Measurements from ENCODE around the gene CCDC150.
A peak's percentile ranks its signal among the peaks of the same experiment; 100 is the strongest.
"Not testable (repeated sequence)": the region's sequence is repeated elsewhere in the genome, so short reads cannot be mapped to it uniquely, and the experiment has no call there.

CCDC150 gene

GRCh38 chr2:196718419-196719109, 79.0 kb downstream of the CCDC150 start:
- DNase-seq, result no peak

GRCh38 chr2:196719110-196719872, 79.8 kb downstream of the CCDC150 start:
- DNase-seq, result no peak

GRCh38 chr2:196723571-196723970, 84.1 kb downstream of the CCDC150 start:
- DNase-seq, result no peak

- no peak for DNase-seq
Observed at GRCh38 chr2:196725218-196725617, 85.7 kb downstream of the CCDC150 start.

GRCh38 chr2:196725882-196726281, 86.4 kb downstream of the CCDC150 start:
- no peak for DNase-seq

- DNase-seq, result no peak
Observed at GRCh38 chr2:196729418-196729817, 89.9 kb downstream of the CCDC150 start.

- not testable (repeated sequence) for DNase-seq
Observed at GRCh38 chr2:196736646-196737045, 97.1 kb downstream of the CCDC150 start.

- no peak for DNase-seq
Observed at GRCh38 chr2:196737046-196737445, 97.5 kb downstream of the CCDC150 start.

- no peak for DNase-seq
Observed at GRCh38 chr2:196739031-196739430, 99.5 kb downstream of the CCDC150 start.

GRCh38 chr2:196742216-196742615, 102.7 kb downstream of the CCDC150 start:
- DNase-seq, result no peak

GRCh38 chr2:196742685-196743084, 103.2 kb downstream of the CCDC150 start:
- DNase-seq, result no peak

- no peak for DNase-seq
Observed at GRCh38 chr2:196743165-196743564, 103.7 kb downstream of the CCDC150 start.

GRCh38 chr2:196745711-196746110, 106.2 kb downstream of the CCDC150 start:
- DNase-seq, result no peak

- no peak for DNase-seq
Observed at GRCh38 chr2:196747400-196747799, 107.9 kb downstream of the CCDC150 start.

GRCh38 chr2:196748123-196748522, 108.6 kb downstream of the CCDC150 start:
- no peak for DNase-seq

- no peak for DNase-seq
Observed at GRCh38 chr2:196750291-196750923, 110.9 kb downstream of the CCDC150 start.

GRCh38 chr2:196750977-196751631, 111.6 kb downstream of the CCDC150 start:
- DNase-seq, result peak; percentile 32

GRCh38 chr2:196758474-196759377, 119.2 kb downstream of the CCDC150 start:
- DNase-seq, result no peak

GRCh38 chr2:196759378-196759706, 119.8 kb downstream of the CCDC150 start:
- no peak for DNase-seq

GRCh38 chr2:196767101-196767500, 127.6 kb downstream of the CCDC150 start:
- DNase-seq, result no peak

Measured in NCI-H1048 (cell line).